Adrenal gland (tissue), 12 donors: Measurements from ENCODE around the gene FBXW8. TPM values are rescaled to one million over a fixed set of nuclear protein-coding genes. Genes with fewer than 3 reads are reported as not detected.

ENCODE experiments used
- DNase-seq, 7 donors: peaks; one replicate each; pipeline ENCODE4 v3.0.0-alpha.2; 2019 to 2020
- H3K27ac ChIP-seq, 5 donors: fragments of 200-600 bp; sonication (generic) in 4 of 5; 1 replicate in 3 of 5; 2 replicates in 2 of 5; pipeline versions ENCODE4 v1.5.1 to v1.8.0; 2016 to 2020; ENCODE audit warnings: mild to moderate bottlenecking in 1 of 5
- H3K27me3 ChIP-seq: fragments of 200-600 bp; 2 replicates; pipeline ENCODE4 v1.8.0; 2021
- H3K36me3 ChIP-seq, 2 donors: fragments of 200-600 bp; replicated peaks in 1 of 2; 1 replicate in 1 of 2; 2 replicates in 1 of 2; pipeline versions ENCODE4 v1.5.1 to v1.8.0; 2018 to 2022
- H3K4me1 ChIP-seq, 2 donors: fragments of 200-600 bp; replicated peaks in 1 of 2; 1 replicate in 1 of 2; 2 replicates in 1 of 2; pipeline versions ENCODE4 v1.5.1 to v1.8.0; 2018 to 2021
- H3K4me3 ChIP-seq, 4 donors: fragments of 200-600 bp; sonication (generic) in 3 of 4; one replicate each; pipeline ENCODE4 v1.5.1; 2016 to 2018
- H3K9me3 ChIP-seq, 3 donors: fragments of 200-600 bp; sonication (generic) in 1 of 3; replicated peaks in 1 of 3; 1 replicate in 2 of 3; 2 replicates in 1 of 3; pipeline versions ENCODE4 v1.5.1 to v1.8.0; 2016 to 2021
- POLR2A ChIP-seq, 2 donors: fragments of 450-650 bp; IDR thresholded peaks; one replicate each; pipeline ENCODE4 v1.6.1; 2017; ENCODE audit warnings: antibody characterized with exemption in 2 of 2, mild to moderate bottlenecking in 2 of 2, moderate library complexity in 1 of 2
- WGBS, 4 donors: extraction: QIAGEN DNeasy Blood & Tissue Kit in 2 of 4; methylation state at CpG; one replicate each; pipeline versions ENCODE4 v1.1.5 to v1.1.7; 2013 to 2017; 5-methylcytosine and 5-hydroxymethylcytosine counted together
- intact Hi-C, 2 donors: fragments of 100-400 bp; cut with DNase I; formaldehyde crosslinking; loops; one replicate each; pipeline versions ENCODE4 v1.14.1 to v1.15.0; 2022 to 2023
- polyA plus RNA-seq, 3 donors: library from polyadenylated mRNA; stranded (reverse); fragments of 200-250 nt in 2 of 3; fragments of 350-450 nt in 1 of 3; fragmentation: Illumina TruSeq in 1 of 3; extraction: RNeasy Lipid Tissue Mini Kit (QIAGEN cat#74804) in 1 of 3; gene quantifications; one replicate each; pipeline ENCODE4 v1.2.3, GENCODE V29; 2013 to 2014
- total RNA-seq, 9 donors: library from RNA; depleted of rRNA in 4 of 9; stranded (reverse); fragments of >200 nt in 4 of 9; fragments of 120-200 nt in 1 of 9; fragmentation: NEBNext Ultra II Directional in 1 of 9; extraction: Animal tissue kit (Norgen Biotek cat#: 25700) in 1 of 9; gene quantifications; one replicate each; pipeline versions ENCODE4 v1.1.0 to v1.2.4, GENCODE V29; 2013 to 2023
- TF ChIP-seq, protein P1 (sequence below), 6 experiments: fragments of 450-650 bp in 4 of 6; fragments of 200-600 bp in 2 of 6; sonication (generic) in 1 of 6; IDR thresholded peaks; 1 replicate in 5 of 6; 2 replicates in 1 of 6; pipeline versions ENCODE4 v1.5.1 to v1.8.0; 2016 to 2021; ENCODE audit warnings: antibody characterized with exemption in 6 of 6, mild to moderate bottlenecking in 2 of 6, moderate library complexity in 1 of 6
- donor health status: healthy with polysubstance abuse.
- donor health status: Bipolar disorder and iron deficiency.
- donor health status: DM: yes; HTN: yes; CAD: no.
- donor health status: DM: no; HTN: no; CAD: no.
- donor health status: DM: no; HTN: no; CAD: no.
- donor health status: DM: yes; HTN: yes; CAD: no.

Gene FBXW8
- total and polyA plus RNA-seq, 12 donors: 2.9 to 19.1 (median 14.3) TPM

DNA sequence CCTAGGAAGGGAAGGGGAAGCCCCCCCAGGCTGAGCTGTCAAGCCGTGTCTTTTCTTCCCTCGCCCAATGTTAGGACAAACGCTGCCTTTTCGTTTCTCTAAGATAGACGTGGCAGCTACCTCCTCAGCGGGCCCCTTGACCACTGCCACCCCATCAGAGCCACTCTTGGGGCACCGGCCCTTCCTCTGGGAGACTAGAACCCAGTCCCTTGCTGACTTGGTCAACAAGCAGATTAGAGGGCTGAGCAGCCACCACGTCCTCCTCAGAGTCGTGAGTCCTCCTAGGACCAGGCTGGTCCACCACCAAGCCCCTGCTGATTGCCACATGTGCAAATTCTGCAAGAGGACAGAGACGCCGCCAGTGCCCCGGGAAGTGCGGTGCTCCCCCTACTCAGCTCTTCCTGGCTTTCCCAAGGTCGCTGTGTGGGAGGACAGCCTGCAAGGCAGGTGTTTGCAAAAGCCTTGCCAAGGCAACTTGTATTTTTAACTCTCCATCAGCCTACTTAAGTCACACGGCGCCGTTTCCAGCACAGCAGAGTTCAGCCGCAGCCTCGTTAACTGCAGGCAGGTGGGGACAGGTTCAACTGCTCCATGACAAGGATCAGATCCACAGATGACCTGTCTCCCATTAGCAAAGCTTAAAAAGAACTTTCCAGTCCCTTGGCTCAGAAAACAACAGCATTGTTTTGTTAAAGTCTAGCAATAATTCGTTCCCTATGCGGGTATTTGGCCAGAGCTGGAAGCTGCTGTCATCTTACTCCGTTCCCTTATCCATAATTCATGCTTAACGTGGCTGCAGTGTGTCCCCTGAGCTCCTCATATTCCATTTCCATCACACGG is 122.9 kb downstream of the FBXW8 start:
- H3K27ac ChIP-seq: no peak overlapping the region
- WGBS, 4 donors: 48 to 61% (median 57%) methylated on average over 19 to 24 of the region's 24 CpGs
- DNase-seq: peak in 2 of 7 donors; percentile 5 to 25
- no peaks in the 10 kb centered on the region for H3K27me3 ChIP-seq
- H3K4me3 ChIP-seq: no peak overlapping the region
- no peaks in the 10 kb centered on the region for H3K9me3 ChIP-seq
- no peak for TF ChIP-seq POLR2A (IDR thresholded peaks at IDR 0.05)
- TF ChIP-seq, protein P1, sequence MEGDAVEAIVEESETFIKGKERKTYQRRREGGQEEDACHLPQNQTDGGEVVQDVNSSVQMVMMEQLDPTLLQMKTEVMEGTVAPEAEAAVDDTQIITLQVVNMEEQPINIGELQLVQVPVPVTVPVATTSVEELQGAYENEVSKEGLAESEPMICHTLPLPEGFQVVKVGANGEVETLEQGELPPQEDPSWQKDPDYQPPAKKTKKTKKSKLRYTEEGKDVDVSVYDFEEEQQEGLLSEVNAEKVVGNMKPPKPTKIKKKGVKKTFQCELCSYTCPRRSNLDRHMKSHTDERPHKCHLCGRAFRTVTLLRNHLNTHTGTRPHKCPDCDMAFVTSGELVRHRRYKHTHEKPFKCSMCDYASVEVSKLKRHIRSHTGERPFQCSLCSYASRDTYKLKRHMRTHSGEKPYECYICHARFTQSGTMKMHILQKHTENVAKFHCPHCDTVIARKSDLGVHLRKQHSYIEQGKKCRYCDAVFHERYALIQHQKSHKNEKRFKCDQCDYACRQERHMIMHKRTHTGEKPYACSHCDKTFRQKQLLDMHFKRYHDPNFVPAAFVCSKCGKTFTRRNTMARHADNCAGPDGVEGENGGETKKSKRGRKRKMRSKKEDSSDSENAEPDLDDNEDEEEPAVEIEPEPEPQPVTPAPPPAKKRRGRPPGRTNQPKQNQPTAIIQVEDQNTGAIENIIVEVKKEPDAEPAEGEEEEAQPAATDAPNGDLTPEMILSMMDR (IDR thresholded peaks at IDR 0.05): no peak
- peaks cover 0 to 6% of the 10 kb centered on the region in 2 donors for H3K36me3 ChIP-seq
- intact Hi-C loops: no loop called here
- peaks cover 0 to 8% of the 10 kb centered on the region in 2 donors for H3K4me1 ChIP-seq

DNA sequence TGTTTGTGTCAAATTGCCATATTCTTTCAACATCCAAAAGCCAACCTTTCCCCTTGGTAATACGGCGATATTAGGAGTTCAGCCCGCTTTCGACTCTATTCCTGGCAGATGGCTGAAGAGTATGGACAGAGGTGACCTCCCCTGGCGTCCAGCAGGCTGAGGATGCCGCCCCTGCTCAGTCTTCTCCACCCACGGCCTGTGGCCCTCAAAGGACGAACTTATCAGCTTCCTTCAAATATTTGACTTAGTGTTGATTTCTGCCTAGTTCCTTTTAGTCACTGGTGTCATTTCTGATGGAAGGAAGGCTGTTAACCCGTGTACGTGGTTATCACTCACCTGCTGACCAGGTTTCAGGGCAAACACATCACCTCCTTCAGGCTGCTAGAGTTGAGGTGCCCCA is 123.5 kb downstream of the FBXW8 start:
- DNase-seq: no peak
- intact Hi-C loops: no loop called here

DNA sequence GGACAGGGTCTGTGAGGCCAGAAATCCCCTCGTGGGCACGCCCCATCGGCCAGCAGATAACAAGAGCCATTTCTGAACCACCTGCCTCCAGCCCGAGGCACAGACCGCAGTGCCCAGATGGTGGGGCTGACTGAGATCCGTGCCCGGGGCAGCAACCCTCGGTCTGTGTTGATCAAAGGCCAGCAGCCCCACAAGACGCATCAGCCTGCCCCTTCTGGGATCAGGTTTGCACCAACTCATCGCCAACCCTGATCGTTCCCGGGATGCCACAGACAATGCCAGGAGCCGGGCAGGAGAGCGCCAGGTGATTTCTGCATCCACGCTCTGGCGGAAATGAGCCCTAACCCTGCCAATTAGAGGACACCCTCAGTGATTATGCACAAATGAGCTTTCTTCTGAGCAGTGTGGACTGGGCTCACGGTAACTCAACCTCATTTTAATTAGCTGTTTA is 124.0 kb downstream of the FBXW8 start:
- H3K9me3 ChIP-seq: no peaks in the 10 kb centered on the region
- TF ChIP-seq, protein P1 (IDR thresholded peaks at IDR 0.05): no peak
- TF ChIP-seq POLR2A (IDR thresholded peaks at IDR 0.05): no peak
- 93 to 96% (median 94%) methylated on average over 7 to 17 of the region's 17 CpGs for WGBS, 4 donors
- peak in 1 of 7 donors; percentile 13 for DNase-seq
- intact Hi-C loops: no loop called here
- no peak overlapping the region for H3K27ac ChIP-seq
- H3K27me3 ChIP-seq: no peaks in the 10 kb centered on the region
- H3K4me3 ChIP-seq: no peak overlapping the region
- H3K4me1 ChIP-seq: peaks cover 0 to 8% of the 10 kb centered on the region in 2 donors
- H3K36me3 ChIP-seq: no peaks in the 10 kb centered on the region

More for the DNA sequence above, 123.5 kb downstream of the FBXW8 start:
- no peak overlapping the region for H3K27ac ChIP-seq
- WGBS, 4 donors: 73 to 88% (median 83%) methylated on average over 9 to 10 of the region's 10 CpGs
- H3K4me3 ChIP-seq: no peak overlapping the region
- no peaks in the 10 kb centered on the region for H3K27me3 ChIP-seq
- H3K4me1 ChIP-seq: peaks cover 0 to 8% of the 10 kb centered on the region in 2 donors
- H3K9me3 ChIP-seq: no peaks in the 10 kb centered on the region
- TF ChIP-seq, protein P1 (IDR thresholded peaks at IDR 0.05): no peak
- no peak for TF ChIP-seq POLR2A (IDR thresholded peaks at IDR 0.05)
- no peaks in the 10 kb centered on the region for H3K36me3 ChIP-seq

DNA sequence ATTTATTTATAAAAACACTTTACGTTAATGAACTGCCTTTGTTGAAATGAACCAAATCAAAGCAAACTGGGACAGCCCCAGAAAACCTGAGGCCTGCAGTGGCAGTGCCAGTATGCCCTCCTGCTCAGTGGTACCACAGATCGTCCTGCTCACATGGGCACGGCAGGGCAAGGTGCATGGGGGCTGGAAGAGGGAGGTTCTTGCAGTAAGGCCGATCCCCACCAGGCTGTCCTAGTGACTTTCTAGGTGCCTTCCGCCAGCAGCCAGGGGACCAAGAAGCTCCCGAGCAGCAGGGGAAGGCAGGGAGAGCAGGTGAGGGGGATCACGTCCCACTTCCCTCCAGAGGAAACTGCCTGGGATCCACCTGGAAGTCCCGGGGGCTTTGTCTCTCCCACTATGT is 124.5 kb downstream of the FBXW8 start:
- no peaks in the 10 kb centered on the region for H3K27me3 ChIP-seq
- peaks cover 0 to 8% of the 10 kb centered on the region in 2 donors for H3K4me1 ChIP-seq
- no peak overlapping the region for H3K4me3 ChIP-seq
- TF ChIP-seq, protein P1 (IDR thresholded peaks at IDR 0.05): no peak
- no peak for TF ChIP-seq POLR2A (IDR thresholded peaks at IDR 0.05)
- no peaks in the 10 kb centered on the region for H3K9me3 ChIP-seq
- WGBS, 4 donors: 82 to 89% (median 84%) methylated on average over 5 to 8 of the region's 8 CpGs
- H3K27ac ChIP-seq: no peak overlapping the region
- DNase-seq: peak in 1 of 7 donors; percentile 12
- intact Hi-C loops: no loop called here
- no peaks in the 10 kb centered on the region for H3K36me3 ChIP-seq
